Measurements from ENCODE around the gene SSC5D.

Gene SSC5D

GRCh38 chr19:55536366-55536765 is 48.1 kb downstream of the SSC5D start:
- no peak overlapping the region for H3K27ac ChIP-seq
- TF ChIP-seq ZFX (IDR thresholded peaks at IDR 0.05; ENCODE audit: borderline replicate concordance) (no peak), CTCF (IDR thresholded peaks at IDR 0.05) (no peak)

GRCh38 chr19:55536951-55537740 is 48.9 kb downstream of the SSC5D start, which contains the start of gene SBK2:
Gene SBK2, minus strand, starts transcription at chr19:55537133. Its CDS starts 839 bp downstream, at chr19:55536294.
- no peak within 1 kb of the TSS for H3K27ac ChIP-seq
- TF ChIP-seq ZFX (IDR thresholded peaks at IDR 0.05; ENCODE audit: borderline replicate concordance) (no peak), CTCF (IDR thresholded peaks at IDR 0.05) (peak; percentile 14; the same call in 1 of the 2 replicates)

GRCh38 chr19:55537741-55538111 is 49.5 kb downstream of the SSC5D start:
- no peak for TF ChIP-seq CTCF (IDR thresholded peaks at IDR 0.05)
- no peak for TF ChIP-seq ZFX (IDR thresholded peaks at IDR 0.05; ENCODE audit: borderline replicate concordance)
- H3K27ac ChIP-seq = no peak overlapping the region

GRCh38 chr19:55538132-55538531 is 49.9 kb downstream of the SSC5D start:
- no peak for TF ChIP-seq ZFX (IDR thresholded peaks at IDR 0.05; ENCODE audit: borderline replicate concordance)
- TF ChIP-seq CTCF (IDR thresholded peaks at IDR 0.05) = no peak
- no peak overlapping the region for H3K27ac ChIP-seq

- no peak overlapping the region for H3K27ac ChIP-seq
- TF ChIP-seq CTCF (IDR thresholded peaks at IDR 0.05) = no peak
- no peak for TF ChIP-seq ZFX (IDR thresholded peaks at IDR 0.05; ENCODE audit: borderline replicate concordance)
Observed at GRCh38 chr19:55539090-55539984, 51.1 kb downstream of the SSC5D start.

GRCh38 chr19:55540619-55541018 is 52.4 kb downstream of the SSC5D start:
- TF ChIP-seq ZFX (IDR thresholded peaks at IDR 0.05; ENCODE audit: borderline replicate concordance) (no peak), CTCF (IDR thresholded peaks at IDR 0.05) (no peak)
- no peak overlapping the region for H3K27ac ChIP-seq

Measured in 22Rv1 (cell line).